Measurements from ENCODE around the gene EFCAB5. TPM values are rescaled to one million over a fixed set of nuclear protein-coding genes. Genes with fewer than 3 reads are reported as not detected.

The EFCAB5 gene
- total RNA-seq, 1 experiment from 2014 or later = 0.39 TPM

DNA sequence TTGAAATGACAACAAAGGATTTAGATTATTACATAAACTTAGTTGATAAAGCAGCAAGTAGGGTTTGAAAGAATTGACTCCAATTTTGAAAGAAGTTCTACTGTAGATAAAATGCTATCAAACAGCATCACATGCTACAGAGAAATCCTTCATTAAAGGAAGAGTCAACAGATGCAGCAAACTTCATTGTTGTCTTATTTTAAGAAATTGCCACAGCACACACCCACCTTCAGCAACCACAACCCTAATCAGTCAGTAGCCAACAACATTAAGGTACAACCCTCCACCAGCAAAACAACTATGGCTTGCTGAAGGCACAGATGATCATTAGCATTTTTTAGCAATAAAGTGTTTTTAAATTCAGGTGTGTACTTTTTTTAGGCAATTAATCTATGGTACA is 100.1 kb downstream of the EFCAB5 start:
- intact Hi-C loops (cut with micrococcal nuclease; ENCODE audit: unreplicated experiment) (no loop called here), in situ Hi-C loops (cut with HindIII; ENCODE audit: low pct_unique_long_range_greater_than_20kb, low sequenced_read_pairs) (no loop called here)
- POLR2A ChIA-PET = no interaction called here
- ATAC-seq = no peak
- H3K9me3 ChIP-seq (ENCODE audit: control insufficient read depth, insufficient read depth, low read depth, low read length) = no peaks in the 10 kb centered on the region
- no peaks in the 10 kb centered on the region for H3K4me1 ChIP-seq (ENCODE audit: control insufficient read depth, insufficient read depth, low read length)
- TF ChIP-seq TCF7L2 (IDR thresholded peaks at IDR 0.05; ENCODE audit: low read depth, low read length) = no peak
- H3K27me3 ChIP-seq (ENCODE audit: control insufficient read depth, insufficient read depth, low read length) = peaks cover 8% of the 10 kb centered on the region; the same call in 1 of the 2 replicates
- no peak overlapping the region for H3K27ac ChIP-seq (ENCODE audit: low read length)
- H3K4me3 ChIP-seq (ENCODE audit: low read depth in 2 of 2, low read length in 2 of 2) = no peak overlapping the region
- BruUV-seq (replicated peaks) = no TSS peak
- CTCF ChIA-PET = interaction anchor here (0.5 kb wide), 1 partner anchor 12 kb away, joined by 3 read pairs; no protein-coding TSS in a partner anchor
- no peak for DNase-seq (ENCODE audit: low read depth, low spot score)
- no peaks in the 10 kb centered on the region for H3K36me3 ChIP-seq (ENCODE audit: control insufficient read depth, insufficient read depth, low read length)

- in situ Hi-C loops (cut with HindIII; ENCODE audit: low pct_unique_long_range_greater_than_20kb, low sequenced_read_pairs) = no loop called here
- CTCF ChIA-PET = interaction anchor here (0.5 to 1.5 kb wide), 2 partner anchors 31 to 35 kb away, joined by 3 read pairs; no protein-coding TSS in a partner anchor
- no TSS peak for BruUV-seq (replicated peaks)
Measured at GRCh38 chr17:30062372-30062771, 120.9 kb downstream of the EFCAB5 start.

More at GRCh38 chr17:30062372-30062771, 120.9 kb downstream of the EFCAB5 start:
- intact Hi-C loops (cut with micrococcal nuclease; ENCODE audit: unreplicated experiment) = no loop called here
- TF ChIP-seq CTCF (IDR thresholded peaks at IDR 0.05) (no peak), SIN3A (IDR thresholded peaks at IDR 0.05; ENCODE audit: borderline replicate concordance, insufficient read depth, low read depth, low read length) (no peak), TCF7L2 (IDR thresholded peaks at IDR 0.05; ENCODE audit: low read depth, low read length) (no peak), REST (IDR thresholded peaks at IDR 0.05; ENCODE audit: insufficient read depth in 1 of 2, low read depth in 2 of 2, low read length in 1 of 2) (no peak), POLR2AphosphoS5 (IDR thresholded peaks at IDR 0.05; ENCODE audit: low read depth, low read length) (no peak)
- H3K36me3 ChIP-seq (ENCODE audit: control insufficient read depth, insufficient read depth, low read length) = no peaks in the 10 kb centered on the region
- POLR2A ChIA-PET = no interaction called here
- H3K9me3 ChIP-seq (ENCODE audit: control insufficient read depth, insufficient read depth, low read depth, low read length) = peaks cover 10% of the 10 kb centered on the region; the same call in 1 of the 2 replicates
- ATAC-seq (no peak), DNase-seq (ENCODE audit: low read depth, low spot score) (no peak)
- H3K27ac ChIP-seq (ENCODE audit: low read length) = no peak overlapping the region
- no peak overlapping the region for H3K4me3 ChIP-seq (ENCODE audit: low read depth in 2 of 2, low read length in 2 of 2)
- no peaks in the 10 kb centered on the region for H3K4me1 ChIP-seq (ENCODE audit: control insufficient read depth, insufficient read depth, low read length)
- peaks cover 12% of the 10 kb centered on the region; the same call in 1 of the 2 replicates for H3K27me3 ChIP-seq (ENCODE audit: control insufficient read depth, insufficient read depth, low read length)
